Measurements from ENCODE around the gene MID2. TPM values are rescaled to one million over a fixed set of nuclear protein-coding genes. Genes with fewer than 3 reads are reported as not detected.

MID2 gene
- total and polyA plus RNA-seq, 7 experiments from 2014 or later = 4.4 to 22.5 (median 16.2) TPM

GRCh38 chrX:107924136-107924746 lies 98.6 kb downstream of the MID2 start:
- no peaks in the 10 kb centered on the region for H3K9me3 Mint-ChIP-seq
- H3K27ac ChIP-seq (ENCODE audit: low read depth, low read length) = no peak overlapping the region
- no peaks in the 10 kb centered on the region for H3K4me1 ChIP-seq (ENCODE audit: control insufficient read depth in 2 of 2, insufficient read depth in 2 of 2, low read length in 2 of 2)
- CTCF ChIA-PET = no interaction called here
- ATAC-seq (no peak), DNase-seq (no peak)
- no peaks in the 10 kb centered on the region for H3K27me3 ChIP-seq (ENCODE audit: control insufficient read depth in 2 of 2, insufficient read depth in 2 of 2, low read length in 2 of 2)
- no peak overlapping the region for H3K4me3 ChIP-seq (ENCODE audit: low read length)
- no peak overlapping the region for H3K27ac Mint-ChIP-seq
- POLR2A ChIA-PET = no interaction called here
- intact Hi-C loops (cut with micrococcal nuclease) = loop anchor here in 1 of 2 donors (5.0 kb wide), 1 partner anchor 148 kb away; no protein-coding TSS in a partner anchor
- H3K27me3 Mint-ChIP-seq = no peaks in the 10 kb centered on the region
- no peaks in the 10 kb centered on the region for H3K9me3 ChIP-seq (ENCODE audit: control insufficient read depth in 2 of 3, low read length in 3 of 3)
- H3K36me3 ChIP-seq (ENCODE audit: control insufficient read depth in 2 of 3, insufficient read depth in 3 of 3, low read length in 3 of 3) = peaks cover 0 to 5% (median 0%) of the 10 kb centered on the region in 3 experiments
- H3K4me3 Mint-ChIP-seq = no peak overlapping the region
- H3K4me1 Mint-ChIP-seq = peaks cover 0 to 2% (median 0%) of the 10 kb centered on the region in 7 donors
- peaks cover under 1 to 24% (median 4%) of the 10 kb centered on the region in 5 donors for H3K36me3 Mint-ChIP-seq

- no peak overlapping the region for H3K4me3 ChIP-seq (ENCODE audit: low read length)
- Mint-ChIP-seq H3K4me1 (peaks cover 0 to 5% (median 4%) of the 10 kb centered on the region in 7 donors), H3K9me3 (peaks cover 0 to 2% (median 0%) of the 10 kb centered on the region in 11 donors), H3K36me3 (peaks cover 0 to 8% (median under 1%) of the 10 kb centered on the region in 5 donors), H3K27me3 (peaks cover 5 to 28% (median 16%) of the 10 kb centered on the region in 5 donors), H3K4me3 (no peak overlapping the region), H3K27ac (no peak overlapping the region)
- intact Hi-C loops (cut with micrococcal nuclease) = no loop called here
- H3K4me1 ChIP-seq (ENCODE audit: control insufficient read depth in 2 of 2, insufficient read depth in 2 of 2, low read length in 2 of 2) = no peaks in the 10 kb centered on the region
- POLR2A ChIA-PET = no interaction called here
- ATAC-seq = no peak
- H3K9me3 ChIP-seq (ENCODE audit: control insufficient read depth in 2 of 3, low read length in 3 of 3) = no peaks in the 10 kb centered on the region
- CTCF ChIA-PET = no interaction called here
- no peak overlapping the region for H3K27ac ChIP-seq (ENCODE audit: low read depth, low read length)
- DNase-seq = no peak
- peaks cover 0 to 3% of the 10 kb centered on the region in 2 donors for H3K27me3 ChIP-seq (ENCODE audit: control insufficient read depth in 2 of 2, insufficient read depth in 2 of 2, low read length in 2 of 2)
- H3K36me3 ChIP-seq (ENCODE audit: control insufficient read depth in 2 of 3, insufficient read depth in 3 of 3, low read length in 3 of 3) = no peaks in the 10 kb centered on the region
These were observed 108.6 kb downstream of the MID2 start for GRCh38 chrX:107934262-107934661.

GRCh38 chrX:107935200-107935599 lies 109.5 kb downstream of the MID2 start:
- H3K27ac ChIP-seq (ENCODE audit: low read depth, low read length) = no peak overlapping the region
- CTCF ChIA-PET = no interaction called here
- Mint-ChIP-seq H3K27me3 (peaks cover 5 to 33% (median 23%) of the 10 kb centered on the region in 5 donors), H3K4me1 (peaks cover 0 to 5% (median 4%) of the 10 kb centered on the region in 7 donors), H3K27ac (no peak overlapping the region), H3K4me3 (no peak overlapping the region), H3K9me3 (peaks cover 0 to 2% (median 0%) of the 10 kb centered on the region in 11 donors), H3K36me3 (peaks cover 0 to 5% (median 0%) of the 10 kb centered on the region in 5 donors)
- ATAC-seq (no peak), DNase-seq (no peak)
- POLR2A ChIA-PET = no interaction called here
- intact Hi-C loops (cut with micrococcal nuclease) = no loop called here
- no peaks in the 10 kb centered on the region for H3K4me1 ChIP-seq (ENCODE audit: control insufficient read depth in 2 of 2, insufficient read depth in 2 of 2, low read length in 2 of 2)
- no peaks in the 10 kb centered on the region for H3K9me3 ChIP-seq (ENCODE audit: control insufficient read depth in 2 of 3, low read length in 3 of 3)
- no peak overlapping the region for H3K4me3 ChIP-seq (ENCODE audit: low read length)
- H3K36me3 ChIP-seq (ENCODE audit: control insufficient read depth in 2 of 3, insufficient read depth in 3 of 3, low read length in 3 of 3) = no peaks in the 10 kb centered on the region
- H3K27me3 ChIP-seq (ENCODE audit: control insufficient read depth in 2 of 2, insufficient read depth in 2 of 2, low read length in 2 of 2) = peaks cover 0 to 3% of the 10 kb centered on the region in 2 donors

GRCh38 chrX:107935664-107936433 lies 110.2 kb downstream of the MID2 start:
- peaks cover 0 to 5% (median 0%) of the 10 kb centered on the region in 5 donors for H3K36me3 Mint-ChIP-seq
- ATAC-seq (no peak), DNase-seq (no peak)
- H3K4me3 Mint-ChIP-seq = peak overlapping the region in 5 of 10 donors; percentile 29 to 69 (median 63)
- Histone ChIP-seq H3K36me3 (ENCODE audit: control insufficient read depth in 2 of 3, insufficient read depth in 3 of 3, low read length in 3 of 3) (no peaks in the 10 kb centered on the region), H3K4me1 (ENCODE audit: control insufficient read depth in 2 of 2, insufficient read depth in 2 of 2, low read length in 2 of 2) (no peaks in the 10 kb centered on the region), H3K27ac (ENCODE audit: low read depth, low read length) (no peak overlapping the region), H3K9me3 (ENCODE audit: control insufficient read depth in 2 of 3, low read length in 3 of 3) (no peaks in the 10 kb centered on the region), H3K4me3 (ENCODE audit: low read length) (no peak overlapping the region), H3K27me3 (ENCODE audit: control insufficient read depth in 2 of 2, insufficient read depth in 2 of 2, low read length in 2 of 2) (peaks cover 0 to 3% of the 10 kb centered on the region in 2 donors)
- H3K4me1 Mint-ChIP-seq = peaks cover 0 to 5% (median 4%) of the 10 kb centered on the region in 7 donors
- POLR2A ChIA-PET = no interaction called here
- H3K27ac Mint-ChIP-seq = no peak overlapping the region
- H3K9me3 Mint-ChIP-seq = peaks cover 0 to 2% (median 0%) of the 10 kb centered on the region in 11 donors
- peaks cover 5 to 35% (median 24%) of the 10 kb centered on the region in 5 donors for H3K27me3 Mint-ChIP-seq
- CTCF ChIA-PET = no interaction called here
- intact Hi-C loops (cut with micrococcal nuclease) = no loop called here

- Histone ChIP-seq H3K9me3 (ENCODE audit: control insufficient read depth in 2 of 3, low read length in 3 of 3) (no peaks in the 10 kb centered on the region), H3K4me1 (ENCODE audit: control insufficient read depth in 2 of 2, insufficient read depth in 2 of 2, low read length in 2 of 2) (no peaks in the 10 kb centered on the region), H3K36me3 (ENCODE audit: control insufficient read depth in 2 of 3, insufficient read depth in 3 of 3, low read length in 3 of 3) (no peaks in the 10 kb centered on the region), H3K4me3 (ENCODE audit: low read length) (no peak overlapping the region), H3K27ac (ENCODE audit: low read depth, low read length) (no peak overlapping the region), H3K27me3 (ENCODE audit: control insufficient read depth in 2 of 2, insufficient read depth in 2 of 2, low read length in 2 of 2) (peaks cover 0 to 3% of the 10 kb centered on the region in 2 donors)
- H3K36me3 Mint-ChIP-seq = peaks cover 0 to 5% (median 0%) of the 10 kb centered on the region in 5 donors
- peaks cover 0 to 2% (median 0%) of the 10 kb centered on the region in 11 donors for H3K9me3 Mint-ChIP-seq
- ChIA-PET POLR2A (no interaction called here), CTCF (no interaction called here)
- H3K27ac Mint-ChIP-seq = no peak overlapping the region
- ATAC-seq = no peak
- no peak for DNase-seq
- H3K27me3 Mint-ChIP-seq = peaks cover 5 to 35% (median 24%) of the 10 kb centered on the region in 5 donors
- intact Hi-C loops (cut with micrococcal nuclease) = no loop called here
- H3K4me1 Mint-ChIP-seq = peaks cover 0 to 5% (median 4%) of the 10 kb centered on the region in 7 donors
- H3K4me3 Mint-ChIP-seq = peak overlapping the region in 5 of 10 donors; percentile 29 to 69 (median 63)
These were observed 110.7 kb downstream of the MID2 start for GRCh38 chrX:107936434-107936730.

- Mint-ChIP-seq H3K27ac (no peak overlapping the region), H3K4me1 (peaks cover 0 to 5% (median 4%) of the 10 kb centered on the region in 7 donors), H3K36me3 (peaks cover 0 to 5% (median 0%) of the 10 kb centered on the region in 5 donors), H3K9me3 (peaks cover 0 to 2% (median 0%) of the 10 kb centered on the region in 11 donors), H3K4me3 (no peak overlapping the region), H3K27me3 (peaks cover 6 to 29% (median 24%) of the 10 kb centered on the region in 5 donors)
- H3K4me3 ChIP-seq (ENCODE audit: low read length) = no peak overlapping the region
- POLR2A ChIA-PET = no interaction called here
- no peaks in the 10 kb centered on the region for H3K36me3 ChIP-seq (ENCODE audit: control insufficient read depth in 2 of 3, insufficient read depth in 3 of 3, low read length in 3 of 3)
- no peaks in the 10 kb centered on the region for H3K9me3 ChIP-seq (ENCODE audit: control insufficient read depth in 2 of 3, low read length in 3 of 3)
- H3K4me1 ChIP-seq (ENCODE audit: control insufficient read depth in 2 of 2, insufficient read depth in 2 of 2, low read length in 2 of 2) = no peaks in the 10 kb centered on the region
- no peak overlapping the region for H3K27ac ChIP-seq (ENCODE audit: low read depth, low read length)
- CTCF ChIA-PET = no interaction called here
- ATAC-seq = no peak
- intact Hi-C loops (cut with micrococcal nuclease) = no loop called here
- no peak for DNase-seq
- H3K27me3 ChIP-seq (ENCODE audit: control insufficient read depth in 2 of 2, insufficient read depth in 2 of 2, low read length in 2 of 2) = peaks cover 0 to 3% of the 10 kb centered on the region in 2 donors
These were observed 114.4 kb downstream of the MID2 start for GRCh38 chrX:107940095-107940494.

Data from naive thymus-derived CD4-positive, alpha-beta T cell (primary cell).